ENCODE data around the gene TRAIP. TPM values are rescaled to one million over a fixed set of nuclear protein-coding genes. Genes with fewer than 3 reads are reported as not detected.

Gene TRAIP
- total RNA-seq, 1 experiment from 2014 or later: 18.5 TPM

- no peak for TF ChIP-seq POLR2AphosphoS5 (IDR thresholded peaks at IDR 0.05; ENCODE audit: low read depth, low read length)
- no peak for TF ChIP-seq TCF7L2 (IDR thresholded peaks at IDR 0.05; ENCODE audit: low read depth, low read length)
- TF ChIP-seq REST (IDR thresholded peaks at IDR 0.05; ENCODE audit: insufficient read depth in 1 of 2, low read depth in 2 of 2, low read length in 1 of 2): no peak
- no peak for TF ChIP-seq CTCF (IDR thresholded peaks at IDR 0.05)
- no peak for TF ChIP-seq SIN3A (IDR thresholded peaks at IDR 0.05; ENCODE audit: borderline replicate concordance, insufficient read depth, low read depth, low read length)
- ATAC-seq (no peak), DNase-seq (ENCODE audit: low read depth, low spot score) (no peak)
- H3K9me3 ChIP-seq (ENCODE audit: control insufficient read depth, insufficient read depth, low read depth, low read length): no peaks in the 10 kb centered on the region
- CTCF ChIA-PET: no interaction called here
- H3K4me3 ChIP-seq (ENCODE audit: low read depth in 2 of 2, low read length in 2 of 2): no peak overlapping the region
- intact Hi-C loops (cut with micrococcal nuclease; ENCODE audit: unreplicated experiment) (no loop called here), in situ Hi-C loops (cut with HindIII; ENCODE audit: low pct_unique_long_range_greater_than_20kb, low sequenced_read_pairs) (no loop called here)
- BruUV-seq (replicated peaks): no TSS peak
- no peaks in the 10 kb centered on the region for H3K4me1 ChIP-seq (ENCODE audit: control insufficient read depth, insufficient read depth, low read length)
- POLR2A ChIA-PET: no interaction called here
- H3K36me3 ChIP-seq (ENCODE audit: control insufficient read depth, insufficient read depth, low read length): peaks cover 2% of the 10 kb centered on the region; the same call in 1 of the 2 replicates
- H3K27ac ChIP-seq (ENCODE audit: low read length): no peak overlapping the region
- H3K27me3 ChIP-seq (ENCODE audit: control insufficient read depth, insufficient read depth, low read length): no peaks in the 10 kb centered on the region
Measured at GRCh38 chr3:49845694-49846093, 10.7 kb downstream of the TRAIP start.

- intact Hi-C loops (cut with micrococcal nuclease; ENCODE audit: unreplicated experiment) (no loop called here), in situ Hi-C loops (cut with HindIII; ENCODE audit: low pct_unique_long_range_greater_than_20kb, low sequenced_read_pairs) (no loop called here)
- no peaks in the 10 kb centered on the region for H3K4me1 ChIP-seq (ENCODE audit: control insufficient read depth, insufficient read depth, low read length)
- ChIA-PET POLR2A (no interaction called here), CTCF (no interaction called here)
- TF ChIP-seq TCF7L2 (IDR thresholded peaks at IDR 0.05; ENCODE audit: low read depth, low read length): no peak
- TF ChIP-seq POLR2AphosphoS5 (IDR thresholded peaks at IDR 0.05; ENCODE audit: low read depth, low read length): no peak
- TF ChIP-seq SIN3A (IDR thresholded peaks at IDR 0.05; ENCODE audit: borderline replicate concordance, insufficient read depth, low read depth, low read length): no peak
- no peak for TF ChIP-seq CTCF (IDR thresholded peaks at IDR 0.05)
- no peak for TF ChIP-seq REST (IDR thresholded peaks at IDR 0.05; ENCODE audit: insufficient read depth in 1 of 2, low read depth in 2 of 2, low read length in 1 of 2)
- no peak overlapping the region for H3K4me3 ChIP-seq (ENCODE audit: low read depth in 2 of 2, low read length in 2 of 2)
- no TSS peak for BruUV-seq (replicated peaks)
- H3K36me3 ChIP-seq (ENCODE audit: control insufficient read depth, insufficient read depth, low read length): peaks cover 2% of the 10 kb centered on the region; the same call in 1 of the 2 replicates
- DNase-seq (ENCODE audit: low read depth, low spot score): no peak
- no peaks in the 10 kb centered on the region for H3K27me3 ChIP-seq (ENCODE audit: control insufficient read depth, insufficient read depth, low read length)
- ATAC-seq: no peak
- no peak overlapping the region for H3K27ac ChIP-seq (ENCODE audit: low read length)
- H3K9me3 ChIP-seq (ENCODE audit: control insufficient read depth, insufficient read depth, low read depth, low read length): no peaks in the 10 kb centered on the region
Measured at GRCh38 chr3:49844464-49845183, 11.7 kb downstream of the TRAIP start.

Data from Panc1 (cell line).